ENCODE results near the gene VPS18. TPM values are rescaled to one million over a fixed set of nuclear protein-coding genes. Genes with fewer than 3 reads are reported as not detected.
A peak's percentile ranks its signal among the peaks of the same experiment; 100 is the strongest.

VPS18 gene
- total RNA-seq, 1 donor from 2014 or later: 22.7 TPM

DNA sequence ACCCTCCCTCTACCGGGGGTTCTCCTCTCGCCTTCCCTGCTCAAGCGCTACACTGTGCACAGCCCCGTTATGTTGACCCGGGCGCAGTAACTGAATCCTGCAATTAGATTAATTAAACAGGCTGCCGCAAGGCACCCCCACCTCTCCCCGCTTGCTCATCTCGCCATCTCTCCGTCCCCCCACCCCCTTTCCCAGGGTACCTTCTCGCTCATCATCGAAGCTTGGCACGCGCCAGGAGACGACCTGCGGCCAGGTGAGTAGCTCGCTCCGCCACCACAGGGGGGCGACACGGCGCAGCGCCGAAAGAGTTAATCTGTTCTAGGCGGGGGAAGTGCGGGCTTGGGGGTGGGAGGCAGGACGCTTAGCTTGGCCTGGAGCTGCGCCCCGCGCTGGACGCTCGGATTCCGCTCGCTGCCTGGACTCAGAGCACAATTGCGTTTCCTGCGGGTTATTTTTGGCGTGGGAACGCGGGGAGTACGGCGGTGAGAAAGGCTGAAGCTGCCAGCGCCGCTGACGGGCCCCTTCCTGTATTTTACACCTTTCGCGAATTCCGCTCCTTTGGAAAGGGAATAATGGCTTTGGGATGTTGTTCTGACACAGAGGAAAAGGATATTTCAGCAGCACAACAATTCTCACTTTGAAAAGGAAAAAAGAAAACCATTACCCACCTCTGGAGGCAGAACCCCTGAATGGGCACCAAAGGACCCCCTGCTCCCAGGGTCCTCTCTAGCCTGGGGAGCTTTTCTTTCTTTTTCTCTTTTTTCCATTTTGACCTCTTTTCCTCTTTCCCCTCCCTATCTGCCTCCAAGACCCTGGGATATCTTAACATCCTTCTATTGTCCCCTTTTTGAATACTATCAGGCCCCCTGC, 36.4 kb downstream of the VPS18 start:
- peak; percentile 55 for ATAC-seq
- intact Hi-C loops (cut with micrococcal nuclease): no loop called here
- DNase-seq: peak; percentile 79

DNA sequence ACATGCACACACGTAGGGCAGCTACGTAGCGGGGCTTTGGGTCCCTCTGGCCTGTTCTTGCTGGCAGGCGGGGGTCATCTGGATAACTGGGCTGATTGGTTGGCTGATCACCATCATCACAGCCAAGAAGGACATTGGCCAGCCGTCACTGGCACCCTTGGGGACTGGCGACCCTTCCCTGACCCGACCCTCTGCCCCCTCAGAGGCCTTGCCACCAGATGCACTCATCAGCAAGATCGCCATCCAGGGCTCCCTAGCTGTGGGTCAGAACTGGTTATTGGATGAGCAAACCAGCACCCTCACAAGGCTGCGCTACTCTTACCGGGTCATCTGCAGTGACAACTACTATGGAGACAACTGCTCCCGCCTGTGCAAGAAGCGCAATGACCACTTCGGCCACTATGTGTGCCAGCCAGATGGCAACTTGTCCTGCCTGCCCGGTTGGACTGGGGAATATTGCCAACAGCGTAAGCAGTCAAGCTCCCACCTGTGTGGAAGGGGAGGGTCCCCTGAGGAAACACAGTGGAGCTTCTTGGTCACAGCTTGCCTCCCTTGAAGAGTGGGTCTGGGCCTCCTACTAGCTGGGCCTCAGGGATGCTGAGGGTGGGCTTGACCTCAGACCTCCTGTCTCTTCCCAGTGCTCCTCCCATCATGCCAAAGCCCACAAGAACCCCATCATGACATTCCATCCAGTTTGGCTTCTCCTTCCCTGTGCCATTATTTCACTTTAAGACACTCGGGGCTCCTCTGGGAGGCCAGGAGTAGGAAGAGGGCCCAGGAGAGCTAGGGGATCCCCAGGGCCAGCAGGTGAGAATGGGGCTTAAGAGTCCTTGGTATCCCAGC, 37.3 kb downstream of the VPS18 start:
- DNase-seq (no peak), ATAC-seq (no peak)
- intact Hi-C loops (cut with micrococcal nuclease): no loop called here

DNA sequence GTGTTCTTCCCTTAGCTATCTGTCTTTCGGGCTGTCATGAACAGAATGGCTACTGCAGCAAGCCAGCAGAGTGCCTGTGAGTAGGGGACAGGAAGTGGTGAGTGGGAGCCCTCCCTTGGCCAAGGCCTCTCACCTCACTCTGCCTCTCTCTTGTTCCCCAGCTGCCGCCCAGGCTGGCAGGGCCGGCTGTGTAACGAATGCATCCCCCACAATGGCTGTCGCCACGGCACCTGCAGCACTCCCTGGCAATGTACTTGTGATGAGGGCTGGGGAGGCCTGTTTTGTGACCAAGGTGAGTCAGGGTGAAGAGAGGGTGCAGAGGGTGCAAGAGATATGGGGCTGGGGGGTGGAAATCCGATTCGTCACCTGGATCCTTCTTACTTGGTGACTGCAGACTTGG, 37.9 kb downstream of the VPS18 start:
- DNase-seq: no peak
- ATAC-seq: no peak
- intact Hi-C loops (cut with micrococcal nuclease): no loop called here

DNA sequence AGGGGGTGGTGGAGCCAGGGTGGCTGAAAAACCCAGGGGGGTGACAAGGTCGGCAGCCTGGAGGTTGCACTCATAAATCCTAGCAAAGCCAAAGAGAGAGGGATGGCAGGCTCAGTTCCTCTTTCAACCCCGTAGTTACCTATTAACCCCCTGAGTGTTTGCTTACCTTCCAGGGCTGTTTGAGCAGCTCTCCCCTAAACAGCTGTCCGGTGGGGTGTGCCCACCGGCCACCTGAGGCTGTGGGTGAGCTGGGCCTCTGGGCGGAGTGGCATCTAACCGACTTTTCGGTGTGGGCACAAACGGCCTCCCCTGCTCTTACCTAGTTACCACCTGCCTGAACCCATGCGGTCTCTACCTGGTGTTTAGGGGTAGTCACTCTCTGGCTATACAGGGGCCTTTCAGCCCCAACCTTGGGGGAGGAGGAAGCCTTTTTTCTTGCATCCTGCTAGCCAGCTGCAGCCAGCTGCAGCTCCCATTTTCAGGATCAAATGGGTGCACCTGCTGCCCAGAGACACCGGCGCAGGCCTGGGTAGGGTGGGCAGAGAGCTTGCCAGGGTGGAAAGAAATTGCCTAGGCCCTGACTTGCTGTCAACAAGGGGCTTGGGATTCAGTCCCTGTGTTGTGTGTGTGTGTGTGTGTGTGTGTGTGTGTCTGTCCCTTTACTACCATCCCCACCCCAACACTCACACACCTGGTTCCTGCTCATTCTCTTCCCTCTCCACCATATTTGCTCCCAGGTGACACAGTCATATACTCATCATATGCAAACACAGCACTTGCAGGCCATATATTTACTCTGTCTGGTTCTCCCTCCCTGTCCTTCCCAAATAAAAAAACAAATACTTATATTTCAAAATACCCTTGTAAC, 38.6 kb downstream of the VPS18 start:
- ATAC-seq (no peak), DNase-seq (no peak)
- intact Hi-C loops (cut with micrococcal nuclease): no loop called here

DNA sequence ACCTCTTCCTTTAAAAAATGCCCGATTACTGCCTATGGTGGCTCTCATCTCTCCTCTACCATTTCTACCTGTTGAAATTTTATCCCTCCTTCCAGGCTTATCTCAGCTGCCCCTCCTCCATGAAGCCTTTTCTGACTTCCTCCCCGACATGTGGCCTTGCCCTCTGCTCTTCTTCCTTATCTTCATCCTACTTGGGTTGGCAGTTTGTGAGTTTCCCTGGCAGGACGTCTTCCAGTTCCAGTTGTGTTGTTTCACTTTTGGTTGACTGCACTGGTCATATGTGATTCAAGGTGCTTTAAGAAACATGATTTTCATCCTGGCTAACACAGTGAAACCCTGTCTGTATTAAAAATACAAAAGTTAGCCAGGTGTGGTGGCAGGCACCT, 39.3 kb downstream of the VPS18 start:
- intact Hi-C loops (cut with micrococcal nuclease): no loop called here
- DNase-seq (no peak), ATAC-seq (no peak)

DNA sequence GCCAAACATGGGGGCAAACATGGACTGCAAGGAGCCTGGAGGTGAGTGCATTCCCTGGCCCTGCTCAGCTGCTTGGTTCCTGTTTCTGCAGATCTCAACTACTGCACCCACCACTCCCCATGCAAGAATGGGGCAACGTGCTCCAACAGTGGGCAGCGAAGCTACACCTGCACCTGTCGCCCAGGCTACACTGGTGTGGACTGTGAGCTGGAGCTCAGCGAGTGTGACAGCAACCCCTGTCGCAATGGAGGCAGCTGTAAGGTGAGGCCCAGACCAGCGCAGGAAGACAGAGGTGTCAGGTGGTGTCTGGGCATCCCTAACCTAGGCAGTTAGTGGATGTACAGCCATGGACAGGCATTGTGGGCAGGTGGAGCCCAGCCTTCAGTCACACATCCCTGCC, 40.2 kb downstream of the VPS18 start:
- intact Hi-C loops (cut with micrococcal nuclease): no loop called here
- no peak for DNase-seq
- no peak for ATAC-seq

DNA sequence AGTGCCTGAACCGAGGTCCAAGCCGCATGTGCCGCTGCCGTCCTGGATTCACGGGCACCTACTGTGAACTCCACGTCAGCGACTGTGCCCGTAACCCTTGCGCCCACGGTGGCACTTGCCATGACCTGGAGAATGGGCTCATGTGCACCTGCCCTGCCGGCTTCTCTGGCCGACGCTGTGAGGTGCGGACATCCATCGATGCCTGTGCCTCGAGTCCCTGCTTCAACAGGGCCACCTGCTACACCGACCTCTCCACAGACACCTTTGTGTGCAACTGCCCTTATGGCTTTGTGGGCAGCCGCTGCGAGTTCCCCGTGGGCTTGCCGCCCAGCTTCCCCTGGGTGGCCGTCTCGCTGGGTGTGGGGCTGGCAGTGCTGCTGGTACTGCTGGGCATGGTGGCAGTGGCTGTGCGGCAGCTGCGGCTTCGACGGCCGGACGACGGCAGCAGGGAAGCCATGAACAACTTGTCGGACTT, 42.0 kb downstream of the VPS18 start:
- DNase-seq: no peak
- intact Hi-C loops (cut with micrococcal nuclease): no loop called here
- ATAC-seq: no peak

DNA sequence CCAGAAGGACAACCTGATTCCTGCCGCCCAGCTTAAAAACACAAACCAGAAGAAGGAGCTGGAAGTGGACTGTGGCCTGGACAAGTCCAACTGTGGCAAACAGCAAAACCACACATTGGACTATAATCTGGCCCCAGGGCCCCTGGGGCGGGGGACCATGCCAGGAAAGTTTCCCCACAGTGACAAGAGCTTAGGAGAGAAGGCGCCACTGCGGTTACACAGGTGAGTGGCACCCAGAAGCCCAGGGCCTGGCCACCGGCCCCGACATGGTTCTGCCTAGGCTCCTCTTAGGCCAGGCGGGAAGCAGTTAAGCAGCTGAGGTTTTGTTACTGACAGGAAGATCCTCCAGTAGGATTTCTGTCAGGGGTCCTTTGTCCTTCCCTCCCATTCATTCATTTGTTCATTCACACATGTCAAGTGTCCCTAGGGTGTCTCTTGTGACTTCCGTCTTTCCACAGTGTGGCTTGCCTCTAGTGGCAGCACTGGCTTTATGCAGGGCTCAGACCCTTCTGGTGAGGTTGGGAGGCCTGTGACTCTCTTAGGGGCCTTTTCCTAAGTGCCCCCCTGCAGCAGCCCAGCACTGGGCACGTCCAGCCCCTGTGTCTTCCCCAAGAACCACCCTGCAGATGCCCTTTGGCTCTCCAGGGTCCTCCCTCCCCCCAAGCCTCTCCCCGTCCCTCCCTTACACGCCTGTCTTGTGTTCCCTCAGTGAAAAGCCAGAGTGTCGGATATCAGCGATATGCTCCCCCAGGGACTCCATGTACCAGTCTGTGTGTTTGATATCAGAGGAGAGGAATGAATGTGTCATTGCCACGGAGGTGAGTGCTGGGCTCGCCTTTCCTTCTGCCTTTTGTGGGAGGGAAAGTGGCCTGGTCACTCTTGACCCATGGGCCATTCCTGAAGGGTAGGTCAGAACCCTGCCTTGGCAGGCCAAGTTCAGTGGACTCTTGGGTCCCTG, 42.7 kb downstream of the VPS18 start:
- DNase-seq: no peak
- intact Hi-C loops (cut with micrococcal nuclease): no loop called here
- ATAC-seq: peak; percentile 53

DNA sequence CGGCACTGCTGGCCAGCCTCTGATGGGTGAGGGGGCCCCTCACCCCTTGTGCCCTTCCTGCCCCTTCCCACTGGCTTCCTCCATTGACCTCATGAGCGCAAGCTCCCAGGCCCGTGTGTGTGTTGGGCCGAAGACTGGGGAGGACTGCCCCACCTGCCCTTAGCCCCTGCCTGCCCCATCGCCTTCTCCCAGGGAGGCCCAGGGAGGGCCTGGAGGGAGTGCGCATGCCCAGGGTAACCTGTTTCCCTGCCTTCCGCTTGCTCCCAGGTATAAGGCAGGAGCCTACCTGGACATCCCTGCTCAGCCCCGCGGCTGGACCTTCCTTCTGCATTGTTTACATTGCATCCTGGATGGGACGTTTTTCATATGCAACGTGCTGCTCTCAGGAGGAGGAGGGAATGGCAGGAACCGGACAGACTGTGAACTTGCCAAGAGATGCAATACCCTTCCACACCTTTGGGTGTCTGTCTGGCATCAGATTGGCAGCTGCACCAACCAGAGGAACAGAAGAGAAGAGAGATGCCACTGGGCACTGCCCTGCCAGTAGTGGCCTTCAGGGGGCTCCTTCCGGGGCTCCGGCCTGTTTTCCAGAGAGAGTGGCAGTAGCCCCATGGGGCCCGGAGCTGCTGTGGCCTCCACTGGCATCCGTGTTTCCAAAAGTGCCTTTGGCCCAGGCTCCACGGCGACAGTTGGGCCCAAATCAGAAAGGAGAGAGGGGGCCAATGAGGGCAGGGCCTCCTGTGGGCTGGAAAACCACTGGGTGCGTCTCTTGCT, 43.7 kb downstream of the VPS18 start:
- peak; percentile 56 for DNase-seq
- ATAC-seq: peak; percentile 46
- intact Hi-C loops (cut with micrococcal nuclease): no loop called here

DNA sequence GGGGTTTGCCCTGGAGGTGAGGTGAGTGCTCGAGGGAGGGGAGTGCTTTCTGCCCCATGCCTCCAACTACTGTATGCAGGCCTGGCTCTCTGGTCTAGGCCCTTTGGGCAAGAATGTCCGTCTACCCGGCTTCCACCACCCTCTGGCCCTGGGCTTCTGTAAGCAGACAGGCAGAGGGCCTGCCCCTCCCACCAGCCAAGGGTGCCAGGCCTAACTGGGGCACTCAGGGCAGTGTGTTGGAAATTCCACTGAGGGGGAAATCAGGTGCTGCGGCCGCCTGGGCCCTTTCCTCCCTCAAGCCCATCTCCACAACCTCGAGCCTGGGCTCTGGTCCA, 44.3 kb downstream of the VPS18 start:
- intact Hi-C loops (cut with micrococcal nuclease): no loop called here
- DNase-seq: no peak

DNA sequence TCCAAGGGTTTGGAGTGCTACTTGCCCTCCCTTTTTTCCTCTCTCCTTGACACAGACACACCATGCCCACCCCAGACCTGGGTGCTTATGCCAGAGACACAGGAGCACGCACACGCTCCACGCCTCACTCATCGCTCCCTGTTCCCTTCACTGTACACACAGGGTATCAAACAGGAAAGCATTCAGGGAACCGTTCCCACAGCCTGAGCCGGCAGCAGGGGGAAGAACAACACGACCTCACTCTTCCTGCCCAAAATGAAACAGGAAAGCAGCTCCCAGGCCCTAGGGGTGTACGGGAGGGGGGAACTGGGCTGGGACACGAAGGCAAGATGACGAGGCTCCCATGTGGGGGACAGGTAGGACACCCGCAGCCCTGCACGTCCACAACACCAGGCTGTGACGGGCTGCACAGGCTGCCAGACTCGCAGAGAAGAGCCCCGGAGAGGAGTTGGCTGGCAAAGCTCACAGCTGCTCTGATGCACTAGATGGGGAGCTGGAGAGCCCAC, 46.1 kb downstream of the VPS18 start:
- intact Hi-C loops (cut with micrococcal nuclease): no loop called here
- ATAC-seq (peak; percentile 27), DNase-seq (peak; percentile 52)

More for the DNA sequence above, 44.3 kb downstream of the VPS18 start:
- ATAC-seq: no peak

DNA sequence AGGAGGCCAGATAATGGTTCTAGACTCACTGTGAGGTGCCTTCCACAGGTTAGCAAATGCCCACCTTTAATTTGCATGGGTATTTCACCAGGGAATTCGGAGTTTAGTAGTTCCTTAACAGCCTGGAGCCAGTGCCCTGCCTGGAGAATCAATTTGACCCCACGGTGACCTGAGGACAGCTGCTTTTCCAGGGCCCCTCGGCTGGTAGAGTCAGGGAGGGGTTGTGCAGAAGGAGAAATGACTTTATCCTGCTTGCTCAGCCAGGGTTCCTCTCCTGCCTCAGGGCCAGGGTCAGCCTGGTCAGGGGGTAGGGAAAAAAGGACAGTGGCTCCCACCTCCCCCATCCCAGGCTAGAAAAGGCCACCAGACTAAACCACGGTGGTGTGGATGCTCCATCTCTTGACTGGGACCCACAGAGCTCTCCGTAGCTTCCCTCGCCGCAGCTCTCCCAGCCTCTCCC, 46.8 kb downstream of the VPS18 start:
- ATAC-seq (no peak), DNase-seq (no peak)
- intact Hi-C loops (cut with micrococcal nuclease): no loop called here

DNA sequence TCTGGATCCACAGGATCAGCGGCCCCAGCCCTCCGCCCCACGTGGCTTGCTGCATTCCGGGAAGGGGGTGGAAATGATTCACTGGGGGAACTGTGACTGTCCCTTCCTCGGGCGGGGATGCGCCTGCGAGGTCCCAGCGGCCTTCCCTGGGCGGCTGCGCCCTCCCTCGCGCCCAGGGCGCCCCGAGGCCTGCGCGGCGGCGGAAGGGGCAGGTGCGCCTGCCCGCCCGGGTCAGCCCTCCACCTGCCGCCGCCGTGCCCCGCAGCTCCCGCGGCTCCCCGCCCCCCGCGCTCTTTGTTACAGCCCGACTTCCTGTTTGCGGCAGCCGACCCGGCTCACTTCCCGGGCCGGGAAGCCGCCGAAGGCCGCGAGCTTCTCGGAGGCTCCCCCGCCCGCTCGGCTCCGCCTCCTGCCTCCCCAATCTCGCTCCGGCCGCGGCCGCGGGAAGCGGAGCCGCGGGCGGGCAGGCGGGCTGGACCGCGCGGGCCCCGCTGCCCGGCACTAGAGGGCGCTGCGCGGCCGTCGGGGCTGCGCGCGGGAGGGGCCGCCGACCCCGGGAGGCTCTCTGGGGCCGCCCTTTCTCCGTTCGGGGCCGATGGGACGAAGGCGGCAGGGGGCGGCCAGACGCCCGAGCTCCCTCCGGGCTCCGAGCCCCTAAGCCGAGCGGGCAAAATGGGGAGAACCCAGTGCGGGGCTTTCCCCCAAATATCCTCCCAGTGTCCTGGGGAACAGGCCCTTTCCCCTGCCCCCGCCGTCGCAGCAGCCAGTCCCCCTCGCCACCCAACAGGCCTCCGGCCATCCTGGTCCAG, 47.5 kb downstream of the VPS18 start:
- peak; percentile 88 for DNase-seq
- intact Hi-C loops (cut with micrococcal nuclease): no loop called here
- ATAC-seq: peak; percentile 80

DNA sequence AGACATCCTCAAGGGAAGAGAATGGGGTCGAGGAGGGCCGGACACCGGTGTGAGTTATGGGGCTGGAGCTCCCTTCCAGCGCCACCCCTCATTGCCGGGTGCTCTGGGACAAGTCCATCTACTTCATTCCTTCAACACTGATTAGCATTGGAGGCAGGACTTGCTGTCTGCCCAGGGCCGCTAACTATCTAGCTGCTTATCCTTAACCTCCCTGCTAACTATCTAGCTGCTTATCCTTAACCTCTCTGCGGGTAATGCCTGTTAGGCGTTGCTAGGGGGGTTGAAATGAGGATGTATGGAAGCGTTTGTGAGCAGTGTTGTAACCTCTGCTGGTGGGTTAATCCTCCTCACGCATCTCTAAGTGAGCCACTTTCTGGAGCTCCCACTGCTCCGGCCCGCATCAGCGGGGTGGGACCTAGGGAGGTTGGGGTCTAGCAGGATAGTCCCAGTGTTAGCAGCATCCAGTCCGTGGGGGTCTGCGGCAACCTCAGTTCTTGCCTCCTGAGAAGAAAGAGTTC, 48.1 kb downstream of the VPS18 start:
- peak; percentile 0 for ATAC-seq
- DNase-seq: no peak
- intact Hi-C loops (cut with micrococcal nuclease): no loop called here

DNA sequence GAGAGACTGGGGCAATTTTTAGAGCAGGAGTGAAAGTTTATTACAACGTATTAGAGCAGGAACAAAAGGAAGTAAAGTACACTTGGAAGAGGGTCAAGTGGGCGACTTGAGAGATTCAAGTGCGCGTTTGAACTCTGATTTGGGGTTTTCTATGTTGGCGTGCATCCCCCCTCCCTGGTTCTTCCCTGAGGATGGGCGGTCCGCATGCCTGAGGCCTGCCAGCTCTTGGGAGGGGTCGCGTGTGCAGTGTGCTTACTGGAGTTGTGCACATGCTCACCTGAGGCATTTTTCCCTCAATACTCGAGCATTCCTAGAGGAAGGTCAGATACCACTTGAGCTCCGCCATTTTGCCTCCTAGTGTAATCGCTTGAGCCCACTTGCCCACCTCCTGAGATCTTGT, 48.6 kb downstream of the VPS18 start:
- ATAC-seq (no peak), DNase-seq (no peak)
- intact Hi-C loops (cut with micrococcal nuclease): no loop called here

DNA sequence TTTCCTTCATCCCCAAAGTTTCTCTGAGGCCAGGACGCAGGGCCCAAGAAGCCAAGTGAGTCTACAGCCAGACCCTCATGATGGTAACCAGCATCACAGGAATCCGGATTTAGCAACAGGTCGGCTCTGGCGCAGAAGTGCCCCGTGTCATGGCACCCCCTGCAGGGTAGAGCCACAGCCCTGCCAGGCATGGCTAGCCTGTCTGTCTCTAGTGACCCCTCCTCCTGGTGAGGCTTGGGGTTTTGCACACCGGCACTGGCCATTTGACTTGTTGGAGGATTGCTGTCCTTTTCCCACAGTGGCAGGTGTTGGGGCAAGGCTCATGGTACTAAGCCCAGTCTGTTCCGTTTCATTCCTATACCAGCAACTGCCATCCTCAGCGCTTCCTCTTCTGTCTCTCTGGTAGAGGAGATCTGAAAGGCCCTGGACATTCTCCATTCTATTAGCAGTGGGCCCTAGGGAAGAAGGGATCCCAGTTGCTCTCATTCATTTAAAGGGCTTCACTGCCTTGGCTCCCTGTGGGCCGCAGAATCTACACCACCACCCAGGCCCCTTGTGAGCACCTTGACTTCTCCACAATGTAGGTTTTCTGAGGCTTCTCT, 49.6 kb downstream of the VPS18 start:
- intact Hi-C loops (cut with micrococcal nuclease): no loop called here
- ATAC-seq (no peak), DNase-seq (no peak)

Measured in left ventricle myocardium superior (tissue), 1 donor.